Neuron (in vitro differentiated cells): ENCODE measurements around the gene FLT4.
"Not testable (repeated sequence)": the region's sequence is repeated elsewhere in the genome, so short reads cannot be mapped to it uniquely, and the experiment has no call there.

Source experiments
- H2AFZ ChIP-seq: one replicate; pipeline ENCODE4 v1.6.1; 2013; ENCODE audit warnings: low read depth, mild to moderate bottlenecking, inconsistent platforms, low read length, moderate library complexity
- H3K27me3 ChIP-seq: one replicate; pipeline ENCODE4 v1.6.1; 2013; ENCODE audit warnings: low read length; ENCODE audit not compliant: insufficient read depth
- H3K36me3 ChIP-seq: one replicate; pipeline ENCODE4 v1.6.1; 2013; ENCODE audit warnings: low read length; ENCODE audit not compliant: insufficient read depth
- H3K4me1 ChIP-seq: one replicate; pipeline ENCODE4 v1.6.1; 2013; ENCODE audit warnings: low read length; ENCODE audit not compliant: insufficient read depth
- H3K4me3 ChIP-seq: 2 replicates; pipeline ENCODE4 v1.5.1; 2013; ENCODE audit warnings: mild to moderate bottlenecking, low read length, moderate library complexity
- H3K9me3 ChIP-seq: one replicate; pipeline ENCODE4 v1.6.1; 2013; ENCODE audit warnings: low read length

The FLT4 gene

GRCh38 chr5:180682008-180682407 lies 32.6 kb upstream of the FLT4 start:
- not testable (repeated sequence) for H2AFZ ChIP-seq, H3K4me1 ChIP-seq, H3K27me3 ChIP-seq, H3K36me3 ChIP-seq, H3K4me3 ChIP-seq, H3K9me3 ChIP-seq

GRCh38 chr5:180678319-180678718 lies 28.9 kb upstream of the FLT4 start:
- peaks cover 27% of the 10 kb centered on the region for H3K27me3 ChIP-seq
- not testable (repeated sequence) for H3K4me1 ChIP-seq, H2AFZ ChIP-seq, H3K36me3 ChIP-seq, H3K9me3 ChIP-seq, H3K4me3 ChIP-seq

- Histone ChIP-seq H3K9me3 (peaks cover 2% of the 10 kb centered on the region), H2AFZ (no peak overlapping the region), H3K27me3 (peaks cover 39% of the 10 kb centered on the region), H3K4me1 (peaks cover 2% of the 10 kb centered on the region), H3K4me3 (no peak overlapping the region), H3K36me3 (no peaks in the 10 kb centered on the region)
Measured at GRCh38 chr5:180675036-180675635, 25.7 kb upstream of the FLT4 start.

GRCh38 chr5:180674090-180674475 lies 24.7 kb upstream of the FLT4 start:
- not testable (repeated sequence) for H3K36me3 ChIP-seq, H3K9me3 ChIP-seq, H3K4me1 ChIP-seq
- Histone ChIP-seq H3K4me3 (peak overlapping the region; percentile 7), H3K27me3 (peaks cover 38% of the 10 kb centered on the region), H2AFZ (peak overlapping the region; percentile 37)

GRCh38 chr5:180673371-180674089 lies 24.1 kb upstream of the FLT4 start:
- Histone ChIP-seq H3K9me3 (no peaks in the 10 kb centered on the region), H3K36me3 (no peaks in the 10 kb centered on the region), H2AFZ (peak overlapping the region; percentile 37), H3K4me3 (peak overlapping the region; percentile 7), H3K27me3 (peaks cover 44% of the 10 kb centered on the region), H3K4me1 (peaks cover 2% of the 10 kb centered on the region)

- H3K4me1 ChIP-seq, H3K36me3 ChIP-seq, H3K9me3 ChIP-seq, H3K4me3 ChIP-seq, H2AFZ ChIP-seq: not testable (repeated sequence)
- H3K27me3 ChIP-seq: peaks cover 44% of the 10 kb centered on the region
Measured at GRCh38 chr5:180671958-180672524, 22.6 kb upstream of the FLT4 start.

- peaks cover 39% of the 10 kb centered on the region for H3K27me3 ChIP-seq
- no peak overlapping the region for H3K4me3 ChIP-seq
- H3K36me3 ChIP-seq: no peaks in the 10 kb centered on the region
- H2AFZ ChIP-seq: no peak overlapping the region
- no peaks in the 10 kb centered on the region for H3K9me3 ChIP-seq
- peaks cover 2% of the 10 kb centered on the region for H3K4me1 ChIP-seq
Measured at GRCh38 chr5:180670586-180671359, 21.4 kb upstream of the FLT4 start.

GRCh38 chr5:180670157-180670556 lies 20.8 kb upstream of the FLT4 start:
- Histone ChIP-seq H3K9me3 (no peaks in the 10 kb centered on the region), H3K4me1 (peaks cover 2% of the 10 kb centered on the region), H3K4me3 (no peak overlapping the region), H2AFZ (no peak overlapping the region), H3K27me3 (peaks cover 35% of the 10 kb centered on the region), H3K36me3 (no peaks in the 10 kb centered on the region)

- no peaks in the 10 kb centered on the region for H3K9me3 ChIP-seq
- no peak overlapping the region for H2AFZ ChIP-seq
- peaks cover 2% of the 10 kb centered on the region for H3K4me1 ChIP-seq
- H3K27me3 ChIP-seq: peaks cover 30% of the 10 kb centered on the region
- no peak overlapping the region for H3K4me3 ChIP-seq
- no peaks in the 10 kb centered on the region for H3K36me3 ChIP-seq
Measured at GRCh38 chr5:180669661-180670060, 20.3 kb upstream of the FLT4 start.

GRCh38 chr5:180668835-180669596 lies 19.6 kb upstream of the FLT4 start:
- Histone ChIP-seq H3K9me3 (no peaks in the 10 kb centered on the region), H3K36me3 (no peaks in the 10 kb centered on the region), H3K27me3 (peaks cover 26% of the 10 kb centered on the region), H2AFZ (no peak overlapping the region), H3K4me1 (peaks cover 2% of the 10 kb centered on the region), H3K4me3 (no peak overlapping the region)

- Histone ChIP-seq H3K4me1 (no peaks in the 10 kb centered on the region), H3K27me3 (peaks cover 16% of the 10 kb centered on the region), H3K36me3 (no peaks in the 10 kb centered on the region), H2AFZ (no peak overlapping the region), H3K4me3 (no peak overlapping the region), H3K9me3 (no peaks in the 10 kb centered on the region)
Measured at GRCh38 chr5:180666812-180667211, 17.4 kb upstream of the FLT4 start.

- H3K4me3 ChIP-seq: no peak overlapping the region
- no peaks in the 10 kb centered on the region for H3K36me3 ChIP-seq
- H2AFZ ChIP-seq: no peak overlapping the region
- H3K27me3 ChIP-seq: peaks cover 9% of the 10 kb centered on the region
- H3K9me3 ChIP-seq: no peaks in the 10 kb centered on the region
- no peaks in the 10 kb centered on the region for H3K4me1 ChIP-seq
Measured at GRCh38 chr5:180665682-180666404, 16.4 kb upstream of the FLT4 start.
